ENCODE data around the gene AMPD3. TPM values are rescaled to one million over a fixed set of nuclear protein-coding genes. Genes with fewer than 3 reads are reported as not detected.

The AMPD3 gene
- total RNA-seq, 2 donors from 2014 or later: 20.0 to 22.1 TPM

DNA sequence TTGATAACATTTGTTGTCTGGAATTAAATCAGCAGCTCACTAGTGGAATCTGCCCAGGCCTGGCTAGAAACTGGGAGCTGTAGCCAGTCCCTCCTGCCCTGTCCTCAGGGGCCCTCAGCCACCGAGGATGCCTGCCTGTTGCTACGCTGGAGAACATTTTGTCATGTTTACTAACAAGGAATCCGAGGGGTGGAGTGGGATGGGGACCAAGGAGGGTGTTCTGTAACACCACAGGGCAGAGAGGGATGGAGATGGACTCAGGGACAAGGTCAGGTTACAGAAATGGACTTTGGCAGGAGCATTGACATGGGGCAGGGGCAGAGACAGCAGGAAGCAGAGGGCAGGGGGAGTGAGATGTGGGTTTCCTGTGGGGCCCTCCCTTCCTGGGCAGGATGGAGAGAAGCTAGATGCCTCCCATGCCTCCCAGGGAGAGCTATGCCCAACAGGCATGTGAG, 45.8 kb upstream of the AMPD3 start:
- Histone ChIP-seq H3K9me3 (no peaks in the 10 kb centered on the region), H3K27me3 (replicated peaks; ENCODE audit: insufficient read depth) (no peaks in the 10 kb centered on the region), H3K36me3 (no peaks in the 10 kb centered on the region), H3K4me3 (no peak overlapping the region), H3K4me1 (replicated peaks) (no peaks in the 10 kb centered on the region), H3K27ac (no peak overlapping the region)
- DNase-seq (ENCODE audit: low spot score): no peak
- no peak for TF ChIP-seq POLR2A (IDR thresholded peaks at IDR 0.05)
- no peak for TF ChIP-seq POLR2AphosphoS5 (IDR thresholded peaks at IDR 0.05)
- TF ChIP-seq, protein P1, sequence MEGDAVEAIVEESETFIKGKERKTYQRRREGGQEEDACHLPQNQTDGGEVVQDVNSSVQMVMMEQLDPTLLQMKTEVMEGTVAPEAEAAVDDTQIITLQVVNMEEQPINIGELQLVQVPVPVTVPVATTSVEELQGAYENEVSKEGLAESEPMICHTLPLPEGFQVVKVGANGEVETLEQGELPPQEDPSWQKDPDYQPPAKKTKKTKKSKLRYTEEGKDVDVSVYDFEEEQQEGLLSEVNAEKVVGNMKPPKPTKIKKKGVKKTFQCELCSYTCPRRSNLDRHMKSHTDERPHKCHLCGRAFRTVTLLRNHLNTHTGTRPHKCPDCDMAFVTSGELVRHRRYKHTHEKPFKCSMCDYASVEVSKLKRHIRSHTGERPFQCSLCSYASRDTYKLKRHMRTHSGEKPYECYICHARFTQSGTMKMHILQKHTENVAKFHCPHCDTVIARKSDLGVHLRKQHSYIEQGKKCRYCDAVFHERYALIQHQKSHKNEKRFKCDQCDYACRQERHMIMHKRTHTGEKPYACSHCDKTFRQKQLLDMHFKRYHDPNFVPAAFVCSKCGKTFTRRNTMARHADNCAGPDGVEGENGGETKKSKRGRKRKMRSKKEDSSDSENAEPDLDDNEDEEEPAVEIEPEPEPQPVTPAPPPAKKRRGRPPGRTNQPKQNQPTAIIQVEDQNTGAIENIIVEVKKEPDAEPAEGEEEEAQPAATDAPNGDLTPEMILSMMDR (IDR thresholded peaks at IDR 0.05): no peak
- intact Hi-C loops (cut with DNase I): loop anchor here (5.0 to 10.0 kb wide), 2 partner anchors 43 to 216 kb away; no protein-coding TSS in a partner anchor
- WGBS: 56% methylated on average over 3 of the region's 3 CpGs

DNA sequence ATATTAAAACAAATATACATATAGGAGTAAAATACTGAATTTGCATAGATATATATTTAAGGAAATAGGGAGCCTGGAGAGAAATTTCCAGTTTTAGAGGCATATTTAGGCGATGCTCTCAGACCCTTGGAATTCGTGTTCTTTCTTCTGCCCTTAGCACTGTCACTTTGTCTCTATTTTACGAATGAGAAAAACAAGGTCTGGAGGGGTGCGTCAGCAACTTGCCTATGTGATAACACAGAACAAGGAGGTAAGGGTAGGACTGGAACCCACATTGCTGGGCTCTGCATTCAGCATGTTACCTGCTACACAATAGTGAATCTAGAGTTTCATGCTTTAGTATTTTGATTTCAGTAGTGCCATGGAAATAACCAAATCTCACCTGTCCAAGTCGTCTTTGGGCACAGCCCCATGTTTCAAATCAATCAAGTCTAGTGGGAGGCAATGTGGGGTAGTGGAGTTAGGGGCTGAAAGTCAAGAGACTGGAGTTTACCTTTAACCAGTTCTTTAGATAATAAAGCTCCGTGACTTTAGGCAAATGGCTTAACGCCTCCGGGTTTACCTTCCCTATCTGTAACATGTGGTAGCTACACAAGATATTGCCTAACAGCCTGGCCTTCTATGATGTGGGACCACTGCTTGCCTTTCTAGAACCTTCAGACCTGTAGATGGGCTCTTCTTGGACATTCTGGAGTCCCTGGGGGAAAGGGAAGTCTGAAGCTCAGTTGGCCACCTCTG, 44.8 kb upstream of the AMPD3 start:
- WGBS: 89% methylated on average over 8 of the region's 8 CpGs
- DNase-seq (ENCODE audit: low spot score): no peak
- Histone ChIP-seq H3K27ac (no peak overlapping the region), H3K36me3 (no peaks in the 10 kb centered on the region), H3K4me1 (replicated peaks) (no peaks in the 10 kb centered on the region), H3K27me3 (replicated peaks; ENCODE audit: insufficient read depth) (no peaks in the 10 kb centered on the region), H3K4me3 (no peak overlapping the region), H3K9me3 (no peaks in the 10 kb centered on the region)
- intact Hi-C loops (cut with DNase I): no loop called here
- TF ChIP-seq POLR2A (IDR thresholded peaks at IDR 0.05) (no peak), POLR2AphosphoS5 (IDR thresholded peaks at IDR 0.05) (no peak)
- TF ChIP-seq, protein P1 (IDR thresholded peaks at IDR 0.05): no peak

DNA sequence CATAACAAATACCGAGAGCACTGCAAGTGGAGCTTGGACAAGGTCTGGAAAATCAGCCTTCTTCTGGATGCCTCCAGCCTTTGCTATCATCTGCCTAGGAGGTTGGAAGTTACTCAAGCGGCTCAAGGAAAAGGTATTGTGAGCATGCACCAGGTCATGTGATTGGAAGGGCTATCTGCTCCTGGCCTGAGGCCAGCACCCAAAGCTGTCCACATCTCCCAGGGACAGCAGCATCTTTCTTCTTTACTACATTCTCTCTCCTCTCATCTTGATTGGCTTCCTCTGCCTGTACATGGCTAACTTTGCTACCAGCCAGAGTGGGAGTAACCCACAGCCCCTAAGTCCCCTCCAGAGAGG, 44.2 kb upstream of the AMPD3 start:
- Histone ChIP-seq H3K36me3 (no peaks in the 10 kb centered on the region), H3K27me3 (replicated peaks; ENCODE audit: insufficient read depth) (no peaks in the 10 kb centered on the region), H3K9me3 (no peaks in the 10 kb centered on the region), H3K27ac (no peak overlapping the region), H3K4me1 (replicated peaks) (no peaks in the 10 kb centered on the region), H3K4me3 (no peak overlapping the region)
- intact Hi-C loops (cut with DNase I): no loop called here
- no peak for DNase-seq (ENCODE audit: low spot score)
- TF ChIP-seq, protein P1 (IDR thresholded peaks at IDR 0.05): no peak
- TF ChIP-seq POLR2AphosphoS5 (IDR thresholded peaks at IDR 0.05) (no peak), POLR2A (IDR thresholded peaks at IDR 0.05) (no peak)
- WGBS: 84% methylated on average over 2 of the region's 2 CpGs

DNA sequence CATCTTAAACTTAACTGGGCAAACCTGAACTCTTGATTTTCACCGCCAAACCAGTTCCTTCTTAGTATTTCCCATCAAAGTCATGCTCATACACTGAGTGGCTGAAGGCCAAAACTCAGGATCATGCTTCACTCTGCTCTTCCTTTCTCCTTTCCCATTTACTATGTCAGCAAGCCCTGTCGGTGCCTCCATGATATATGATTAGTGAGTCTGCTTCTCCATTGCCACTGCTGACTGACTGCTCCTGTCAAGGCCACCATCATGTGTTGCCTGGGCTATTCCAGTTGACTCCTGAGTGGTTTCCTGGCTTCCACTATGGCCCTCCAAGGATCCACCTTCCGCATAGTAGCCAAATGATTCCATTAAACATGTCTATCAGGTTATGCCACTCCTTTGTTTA, 42.8 kb upstream of the AMPD3 start:
- DNase-seq (ENCODE audit: low spot score): no peak
- no peak overlapping the region for H3K27ac ChIP-seq
- WGBS: 73% methylated on average over 3 of the region's 3 CpGs
- H3K27me3 ChIP-seq (replicated peaks; ENCODE audit: insufficient read depth): no peaks in the 10 kb centered on the region
- H3K4me3 ChIP-seq: no peak overlapping the region
- intact Hi-C loops (cut with DNase I): no loop called here
- no peaks in the 10 kb centered on the region for H3K9me3 ChIP-seq
- no peaks in the 10 kb centered on the region for H3K4me1 ChIP-seq (replicated peaks)
- no peak for TF ChIP-seq POLR2A (IDR thresholded peaks at IDR 0.05)
- TF ChIP-seq POLR2AphosphoS5 (IDR thresholded peaks at IDR 0.05): no peak
- TF ChIP-seq, protein P1 (IDR thresholded peaks at IDR 0.05): no peak
- no peaks in the 10 kb centered on the region for H3K36me3 ChIP-seq

DNA sequence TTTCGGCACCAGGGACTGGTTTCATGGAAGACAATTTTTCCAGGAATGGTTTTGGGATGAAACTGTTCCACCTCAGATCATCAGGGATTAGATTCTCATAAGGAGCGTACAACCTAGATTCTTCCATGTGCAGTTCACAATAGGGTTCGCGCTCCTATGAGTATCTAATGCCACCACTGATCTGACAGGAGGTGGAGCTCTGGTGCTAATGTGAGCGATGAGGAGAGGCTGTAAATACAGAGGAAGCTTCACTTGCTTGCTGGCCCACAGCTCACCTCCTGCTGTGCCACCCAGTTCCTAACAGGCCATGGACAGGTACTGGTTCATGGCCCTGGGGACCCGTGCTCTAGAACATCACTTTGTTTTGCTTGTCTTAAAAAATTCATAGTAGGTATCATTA, 41.8 kb upstream of the AMPD3 start:
- H3K4me1 ChIP-seq (replicated peaks): no peaks in the 10 kb centered on the region
- H3K4me3 ChIP-seq: no peak overlapping the region
- no peak for DNase-seq (ENCODE audit: low spot score)
- TF ChIP-seq POLR2AphosphoS5 (IDR thresholded peaks at IDR 0.05): no peak
- TF ChIP-seq, protein P1 (IDR thresholded peaks at IDR 0.05): peak in 2 of 4 experiments; percentile 27 to 46
- H3K36me3 ChIP-seq: no peaks in the 10 kb centered on the region
- no peaks in the 10 kb centered on the region for H3K27me3 ChIP-seq (replicated peaks; ENCODE audit: insufficient read depth)
- intact Hi-C loops (cut with DNase I): no loop called here
- 70% methylated on average over 6 of the region's 6 CpGs for WGBS
- H3K9me3 ChIP-seq: no peaks in the 10 kb centered on the region
- H3K27ac ChIP-seq: no peak overlapping the region
